ENCODE data around the gene APOA1.

Gene APOA1

GRCh38 chr11:116860303-116860702 is 22.9 kb upstream of the APOA1 start:
- in situ Hi-C loops (cut with HindIII; ENCODE audit: low sequenced_read_pairs), result loop anchor here (5.0 kb wide), 1 partner anchor 78 kb away; no protein-coding TSS in a partner anchor

- in situ Hi-C loops (cut with HindIII; ENCODE audit: low sequenced_read_pairs), result no loop called here
Measured at GRCh38 chr11:116859175-116859574, 21.8 kb upstream of the APOA1 start.

- in situ Hi-C loops (cut with HindIII; ENCODE audit: low sequenced_read_pairs), result no loop called here
Measured at GRCh38 chr11:116857936-116858335, 20.5 kb upstream of the APOA1 start.

- in situ Hi-C loops (cut with HindIII; ENCODE audit: low sequenced_read_pairs), result no loop called here
Measured at GRCh38 chr11:116857316-116857715, 19.9 kb upstream of the APOA1 start.

- in situ Hi-C loops (cut with HindIII; ENCODE audit: low sequenced_read_pairs), result no loop called here
Measured at GRCh38 chr11:116856423-116856822, 19.0 kb upstream of the APOA1 start.

- in situ Hi-C loops (cut with HindIII; ENCODE audit: low sequenced_read_pairs), result no loop called here
Measured at GRCh38 chr11:116855413-116855812, 18.0 kb upstream of the APOA1 start.

GRCh38 chr11:116853461-116854073 is 16.1 kb upstream of the APOA1 start:
- in situ Hi-C loops (cut with HindIII; ENCODE audit: low sequenced_read_pairs), result loop anchor here (5.0 kb wide), 1 partner anchor 104 kb away; no protein-coding TSS in a partner anchor

GRCh38 chr11:116852261-116853031 is 15.0 kb upstream of the APOA1 start:
- in situ Hi-C loops (cut with HindIII; ENCODE audit: low sequenced_read_pairs), result loop anchor here (5.0 kb wide), 1 partner anchor 105 kb away; no protein-coding TSS in a partner anchor

- in situ Hi-C loops (cut with HindIII; ENCODE audit: low sequenced_read_pairs), result loop anchor here (5.0 kb wide), 1 partner anchor 106 kb away; no protein-coding TSS in a partner anchor
Measured at GRCh38 chr11:116851626-116852025, 14.2 kb upstream of the APOA1 start.

- in situ Hi-C loops (cut with HindIII; ENCODE audit: low sequenced_read_pairs), result no loop called here
Measured at GRCh38 chr11:116849486-116849885, 12.1 kb upstream of the APOA1 start.

- in situ Hi-C loops (cut with HindIII; ENCODE audit: low sequenced_read_pairs), result no loop called here
Measured at GRCh38 chr11:116849060-116849459, 11.6 kb upstream of the APOA1 start.

- in situ Hi-C loops (cut with HindIII; ENCODE audit: low sequenced_read_pairs), result no loop called here
Measured at GRCh38 chr11:116847612-116848011, 10.2 kb upstream of the APOA1 start.

GRCh38 chr11:116844722-116845121 is 7.3 kb upstream of the APOA1 start:
- in situ Hi-C loops (cut with HindIII; ENCODE audit: low sequenced_read_pairs), result no loop called here

- in situ Hi-C loops (cut with HindIII; ENCODE audit: low sequenced_read_pairs), result no loop called here
Measured at GRCh38 chr11:116843661-116844060, 6.2 kb upstream of the APOA1 start.

GRCh38 chr11:116842909-116843308 is 5.5 kb upstream of the APOA1 start:
- in situ Hi-C loops (cut with HindIII; ENCODE audit: low sequenced_read_pairs), result no loop called here

GRCh38 chr11:116842117-116842516 is 4.7 kb upstream of the APOA1 start:
- in situ Hi-C loops (cut with HindIII; ENCODE audit: low sequenced_read_pairs), result no loop called here

- in situ Hi-C loops (cut with HindIII; ENCODE audit: low sequenced_read_pairs), result no loop called here
Measured at GRCh38 chr11:116840746-116841296, 3.4 kb upstream of the APOA1 start.

GRCh38 chr11:116840224-116840745 is 2.9 kb upstream of the APOA1 start:
- in situ Hi-C loops (cut with HindIII; ENCODE audit: low sequenced_read_pairs), result no loop called here

GRCh38 chr11:116838321-116839084 is 1.1 kb upstream of the APOA1 start:
- in situ Hi-C loops (cut with HindIII; ENCODE audit: low sequenced_read_pairs), result no loop called here

- in situ Hi-C loops (cut with HindIII; ENCODE audit: low sequenced_read_pairs), result no loop called here
Measured at GRCh38 chr11:116836632-116836991, 810 bp downstream of the APOA1 start.
